Panc1 (cell line): Measurements from ENCODE around the gene PFKL. TPM values are rescaled to one million over a fixed set of nuclear protein-coding genes. Genes with fewer than 3 reads are reported as not detected.

Experiments
- ATAC-seq: fragments of 200-7000 bp; cut with Tn5 transposase; 2 replicates; pipeline ENCODE4 v1.9.1; 2020; ENCODE audit warnings: mild to moderate bottlenecking, moderate library complexity
- BruUV-seq: library from RNA; stranded (reverse); fragments of 400-500 nt; replicated peaks from 2 replicates; lab custom pipeline; 2021; lab: Mats Ljungman, UMichigan
- CTCF ChIA-PET: fragments of 300-600 bp; sonication (Branson Sonifier 250); formaldehyde crosslinking; loops from one replicate; lab custom pipeline; 2022; ENCODE audit warnings: antibody characterized with exemption; lab: Charles Lee
- POLR2A ChIA-PET: fragments of 300-600 bp; sonication (Branson Sonifier 250); formaldehyde crosslinking; loops from one replicate; lab custom pipeline; 2022; ENCODE audit warnings: antibody characterized with exemption; lab: Charles Lee
- DNase-seq: peaks from one replicate; pipeline ENCODE4 v3.0.0-alpha.2; 2010; ENCODE audit warnings: low read depth, low spot score
- H3K27ac ChIP-seq: 2 replicates; pipeline ENCODE4 v1.5.1; 2011; ENCODE audit warnings: mild to moderate bottlenecking, low read length, inconsistent platforms
- H3K27me3 ChIP-seq: fragments of 200-500 bp; sonication (Bioruptor generic); 2 replicates; pipeline ENCODE4 v1.6.0; 2014; ENCODE audit warnings: low read length, inconsistent platforms; ENCODE audit not compliant: control insufficient read depth, insufficient read depth
- H3K36me3 ChIP-seq: fragments of 200-500 bp; sonication (Bioruptor generic); 2 replicates; pipeline ENCODE4 v1.5.1; 2014; ENCODE audit warnings: inconsistent platforms, mild to moderate bottlenecking, low read length, moderate library complexity; ENCODE audit not compliant: control insufficient read depth, insufficient read depth
- H3K4me1 ChIP-seq: 2 replicates; pipeline ENCODE4 v1.5.1; 2011; ENCODE audit warnings: inconsistent platforms, mild to moderate bottlenecking, low read length, moderate library complexity; ENCODE audit not compliant: control insufficient read depth, insufficient read depth
- H3K4me3 ChIP-seq, 2 experiments: 2 replicates each; pipeline ENCODE4 v1.5.1; 2011 to 2012; ENCODE audit warnings: low read depth in 2 of 2, low read length in 2 of 2, mild to moderate bottlenecking in 2 of 2, inconsistent platforms in 1 of 2, moderate library complexity in 1 of 2
- H3K9me3 ChIP-seq: fragments of 200-500 bp; sonication (Bioruptor generic); 2 replicates; pipeline ENCODE4 v1.5.1; 2014; ENCODE audit warnings: low read depth, mild to moderate bottlenecking, inconsistent platforms, low read length, moderate library complexity; ENCODE audit not compliant: control insufficient read depth, insufficient read depth
- POLR2AphosphoS5 ChIP-seq: IDR thresholded peaks from 2 replicates; pipeline ENCODE4 v1.6.1; 2012; ENCODE audit warnings: mild to moderate bottlenecking, low read depth, low read length, moderate library complexity
- SIN3A ChIP-seq: IDR thresholded peaks from 2 replicates; pipeline ENCODE4 v1.6.1; 2012; ENCODE audit warnings: low read depth, mild to moderate bottlenecking, low read length, moderate library complexity, borderline replicate concordance; ENCODE audit not compliant: insufficient read depth
- TCF7L2 ChIP-seq: IDR thresholded peaks from 2 replicates; pipeline ENCODE4 v1.6.1; 2011; ENCODE audit warnings: mild to moderate bottlenecking, low read depth, low read length, inconsistent platforms
- in situ Hi-C: cut with HindIII; loops from 2 replicates; pipeline ENCODE4 v1.10.0; 2016; ENCODE audit warnings: low sequenced_read_pairs, low pct_unique_long_range_greater_than_20kb
- intact Hi-C: fragments of 100-400 bp; cut with micrococcal nuclease; formaldehyde crosslinking; loops from one replicate; pipeline ENCODE4 v1.10.0; 2022; ENCODE audit not compliant: unreplicated experiment
- total RNA-seq: library from RNA; stranded (reverse); gene quantifications from one replicate; pipeline ENCODE4 v1.2.1, GENCODE V29; 2021; ENCODE audit not compliant: unreplicated experiment
- TF ChIP-seq, protein P1 (sequence below), 2 experiments: IDR thresholded peaks; 2 replicates each; pipeline ENCODE4 v1.6.1; 2011 to 2012; ENCODE audit warnings: low read depth in 2 of 2, control low read depth in 1 of 2, low read length in 1 of 2, mild to moderate bottlenecking in 1 of 2, moderate library complexity in 1 of 2; ENCODE audit not compliant: insufficient read depth in 1 of 2
- TF ChIP-seq, protein P2 (sequence below): fragments of 450-650 bp; IDR thresholded peaks from 2 replicates; pipeline ENCODE4 v1.5.1; 2017; ENCODE audit warnings: mild to moderate bottlenecking

The PFKL gene
- total RNA-seq, 1 experiment from 2014 or later, result 70.1 TPM

DNA sequence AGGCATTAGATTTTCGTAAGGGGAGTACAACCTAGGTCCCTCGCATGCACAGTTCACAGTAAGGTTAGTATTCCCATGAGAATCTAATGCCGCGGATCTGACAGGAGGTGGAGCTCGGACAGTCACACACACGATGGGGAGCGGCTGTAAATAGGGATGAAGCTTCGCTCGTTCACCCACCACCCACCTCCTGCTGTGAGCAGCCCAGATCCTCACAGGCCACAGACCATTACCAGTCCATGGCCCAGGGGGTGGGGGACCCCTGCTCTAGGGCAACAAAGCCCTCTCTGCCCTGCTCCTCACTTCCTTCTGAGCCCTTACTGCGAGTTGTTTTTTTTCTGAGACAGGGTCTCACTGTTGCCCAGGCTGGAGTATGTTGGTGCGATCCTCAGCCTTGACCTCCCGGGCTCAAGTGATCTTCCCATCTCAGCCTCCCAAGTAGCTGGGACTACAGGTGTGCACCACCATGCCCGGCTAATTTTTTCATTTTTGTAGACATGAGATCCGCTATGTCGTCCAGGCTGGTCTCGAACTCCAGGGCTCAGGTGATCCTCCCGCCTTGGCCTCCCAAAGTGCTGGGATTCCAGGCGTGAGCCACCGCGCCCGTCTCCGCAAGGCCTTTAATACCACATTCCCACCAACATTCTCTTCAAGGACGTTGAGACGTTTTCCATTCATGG lies 74.9 kb downstream of the PFKL start:
- DNase-seq, result no peak
- ATAC-seq, result no peak
- H3K36me3 ChIP-seq, result no peaks in the 10 kb centered on the region
- intact Hi-C loops (no loop called here), in situ Hi-C loops (no loop called here)
- no peak overlapping the region for H3K27ac ChIP-seq
- H3K27me3 ChIP-seq, result no peaks in the 10 kb centered on the region
- BruUV-seq, result no TSS peak
- no peak overlapping the region for H3K4me3 ChIP-seq
- ChIA-PET POLR2A (no interaction called here), CTCF (no interaction called here)
- H3K4me1 ChIP-seq, result no peaks in the 10 kb centered on the region
- no peaks in the 10 kb centered on the region for H3K9me3 ChIP-seq
- no peak for TF ChIP-seq POLR2AphosphoS5
- TF ChIP-seq, protein P1, sequence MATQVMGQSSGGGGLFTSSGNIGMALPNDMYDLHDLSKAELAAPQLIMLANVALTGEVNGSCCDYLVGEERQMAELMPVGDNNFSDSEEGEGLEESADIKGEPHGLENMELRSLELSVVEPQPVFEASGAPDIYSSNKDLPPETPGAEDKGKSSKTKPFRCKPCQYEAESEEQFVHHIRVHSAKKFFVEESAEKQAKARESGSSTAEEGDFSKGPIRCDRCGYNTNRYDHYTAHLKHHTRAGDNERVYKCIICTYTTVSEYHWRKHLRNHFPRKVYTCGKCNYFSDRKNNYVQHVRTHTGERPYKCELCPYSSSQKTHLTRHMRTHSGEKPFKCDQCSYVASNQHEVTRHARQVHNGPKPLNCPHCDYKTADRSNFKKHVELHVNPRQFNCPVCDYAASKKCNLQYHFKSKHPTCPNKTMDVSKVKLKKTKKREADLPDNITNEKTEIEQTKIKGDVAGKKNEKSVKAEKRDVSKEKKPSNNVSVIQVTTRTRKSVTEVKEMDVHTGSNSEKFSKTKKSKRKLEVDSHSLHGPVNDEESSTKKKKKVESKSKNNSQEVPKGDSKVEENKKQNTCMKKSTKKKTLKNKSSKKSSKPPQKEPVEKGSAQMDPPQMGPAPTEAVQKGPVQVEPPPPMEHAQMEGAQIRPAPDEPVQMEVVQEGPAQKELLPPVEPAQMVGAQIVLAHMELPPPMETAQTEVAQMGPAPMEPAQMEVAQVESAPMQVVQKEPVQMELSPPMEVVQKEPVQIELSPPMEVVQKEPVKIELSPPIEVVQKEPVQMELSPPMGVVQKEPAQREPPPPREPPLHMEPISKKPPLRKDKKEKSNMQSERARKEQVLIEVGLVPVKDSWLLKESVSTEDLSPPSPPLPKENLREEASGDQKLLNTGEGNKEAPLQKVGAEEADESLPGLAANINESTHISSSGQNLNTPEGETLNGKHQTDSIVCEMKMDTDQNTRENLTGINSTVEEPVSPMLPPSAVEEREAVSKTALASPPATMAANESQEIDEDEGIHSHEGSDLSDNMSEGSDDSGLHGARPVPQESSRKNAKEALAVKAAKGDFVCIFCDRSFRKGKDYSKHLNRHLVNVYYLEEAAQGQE (IDR thresholded peaks at IDR 0.05; ENCODE audit: insufficient read depth in 1 of 2, low read depth in 2 of 2, low read length in 1 of 2), result no peak
- TF ChIP-seq TCF7L2, result no peak
- TF ChIP-seq SIN3A, result no peak

DNA sequence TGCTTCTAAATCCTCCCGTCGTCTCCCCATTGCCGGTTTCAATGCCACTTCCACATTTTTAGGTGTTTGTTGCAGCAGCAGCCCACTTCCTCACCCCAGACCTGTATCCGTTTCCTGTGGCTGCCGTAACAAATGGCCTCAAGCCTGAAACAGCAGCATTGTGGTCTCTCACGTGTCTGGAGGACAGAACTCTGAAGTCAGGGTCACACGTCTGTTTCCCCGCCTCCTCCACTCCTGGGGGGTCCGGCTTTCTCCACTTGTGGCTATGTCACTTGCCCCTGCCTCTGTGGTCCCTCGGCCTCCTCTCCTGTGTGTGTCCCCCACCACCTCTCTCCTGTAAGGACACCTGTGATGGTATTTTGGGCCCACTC lies 75.4 kb downstream of the PFKL start:
- Histone ChIP-seq H3K9me3 (no peaks in the 10 kb centered on the region), H3K4me3 (no peak overlapping the region), H3K27me3 (no peaks in the 10 kb centered on the region), H3K36me3 (no peaks in the 10 kb centered on the region), H3K27ac (no peak overlapping the region), H3K4me1 (no peaks in the 10 kb centered on the region)
- TF ChIP-seq, protein P2, sequence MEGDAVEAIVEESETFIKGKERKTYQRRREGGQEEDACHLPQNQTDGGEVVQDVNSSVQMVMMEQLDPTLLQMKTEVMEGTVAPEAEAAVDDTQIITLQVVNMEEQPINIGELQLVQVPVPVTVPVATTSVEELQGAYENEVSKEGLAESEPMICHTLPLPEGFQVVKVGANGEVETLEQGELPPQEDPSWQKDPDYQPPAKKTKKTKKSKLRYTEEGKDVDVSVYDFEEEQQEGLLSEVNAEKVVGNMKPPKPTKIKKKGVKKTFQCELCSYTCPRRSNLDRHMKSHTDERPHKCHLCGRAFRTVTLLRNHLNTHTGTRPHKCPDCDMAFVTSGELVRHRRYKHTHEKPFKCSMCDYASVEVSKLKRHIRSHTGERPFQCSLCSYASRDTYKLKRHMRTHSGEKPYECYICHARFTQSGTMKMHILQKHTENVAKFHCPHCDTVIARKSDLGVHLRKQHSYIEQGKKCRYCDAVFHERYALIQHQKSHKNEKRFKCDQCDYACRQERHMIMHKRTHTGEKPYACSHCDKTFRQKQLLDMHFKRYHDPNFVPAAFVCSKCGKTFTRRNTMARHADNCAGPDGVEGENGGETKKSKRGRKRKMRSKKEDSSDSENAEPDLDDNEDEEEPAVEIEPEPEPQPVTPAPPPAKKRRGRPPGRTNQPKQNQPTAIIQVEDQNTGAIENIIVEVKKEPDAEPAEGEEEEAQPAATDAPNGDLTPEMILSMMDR, result no peak
- no peak for TF ChIP-seq SIN3A
- TF ChIP-seq, protein P1 (IDR thresholded peaks at IDR 0.05; ENCODE audit: insufficient read depth in 1 of 2, low read depth in 2 of 2, low read length in 1 of 2), result no peak
- no peak for TF ChIP-seq TCF7L2
- no peak for TF ChIP-seq POLR2AphosphoS5
- in situ Hi-C loops, result no loop called here
- ChIA-PET POLR2A (no interaction called here), CTCF (no interaction called here)
- no peak for DNase-seq
- no peak for ATAC-seq
- BruUV-seq, result no TSS peak
- intact Hi-C loops, result no loop called here
